Lung (tissue), 12 donors: Measurements from ENCODE around the gene COPS9. TPM values are rescaled to one million over a fixed set of nuclear protein-coding genes. Genes with fewer than 3 reads are reported as not detected.

Experiments used
- ATAC-seq: fragments of 200-7000 bp; cut with Tn5 transposase; one replicate; pipeline ENCODE4 v1.9.1; 2020; ENCODE audit warnings: moderate number of reproducible peaks; ENCODE audit not compliant: insufficient read depth, low FRiP score
- DNase-seq, 3 donors: peaks; one replicate each; pipeline ENCODE4 v3.0.0-alpha.2; 2013 to 2017
- H3K27ac ChIP-seq, 2 donors: one replicate each; pipeline ENCODE4 v1.5.1; 2013; ENCODE audit warnings: mild to moderate bottlenecking in 2 of 2, moderate library complexity in 2 of 2, control low read depth in 1 of 2, inconsistent platforms in 1 of 2, low read depth in 1 of 2, low read length in 1 of 2
- H3K27me3 ChIP-seq, 3 donors: one replicate each; pipeline ENCODE4 v1.5.1; 2013; ENCODE audit warnings: low read length in 2 of 3; ENCODE audit not compliant: control insufficient read depth in 3 of 3, insufficient read depth in 3 of 3
- H3K36me3 ChIP-seq, 4 donors: one replicate each; pipeline ENCODE4 v1.5.1; 2013; ENCODE audit warnings: low read length in 4 of 4, mild to moderate bottlenecking in 1 of 4, moderate library complexity in 1 of 4; ENCODE audit not compliant: control insufficient read depth in 4 of 4, insufficient read depth in 4 of 4
- H3K4me1 ChIP-seq, 5 donors: one replicate each; pipeline ENCODE4 v1.5.1; 2013; ENCODE audit warnings: low read length in 5 of 5, mild to moderate bottlenecking in 2 of 5, moderate library complexity in 1 of 5; ENCODE audit not compliant: control insufficient read depth in 5 of 5, insufficient read depth in 5 of 5
- H3K4me3 ChIP-seq: one replicate; pipeline ENCODE4 v1.5.1; 2013; ENCODE audit warnings: mild to moderate bottlenecking, control low read depth, moderate library complexity
- H3K9ac ChIP-seq, 2 donors: one replicate each; pipeline ENCODE4 v1.5.1; 2013; ENCODE audit warnings: low read length in 2 of 2, control low read depth in 1 of 2; ENCODE audit not compliant: insufficient read depth in 1 of 2
- H3K9me3 ChIP-seq, 4 donors: one replicate each; pipeline ENCODE4 v1.5.1; 2013; ENCODE audit warnings: low read length in 3 of 4, mild to moderate bottlenecking in 1 of 4, moderate library complexity in 1 of 4; ENCODE audit not compliant: control insufficient read depth in 4 of 4, insufficient read depth in 3 of 4
- CTCF ChIP-seq: IDR thresholded peaks from 2 replicates; pipeline ENCODE4 v1.5.1; 2012; ENCODE audit warnings: mild to moderate bottlenecking; ENCODE audit errors: control extremely low read depth, extremely low read depth
- WGBS, 2 donors: extraction: QIAGEN DNeasy Blood & Tissue Kit; methylation state at CpG; one replicate each; pipeline ENCODE4 v1.1.7; 2013; 5-methylcytosine and 5-hydroxymethylcytosine counted together
- polyA plus RNA-seq, 2 donors: library from polyadenylated mRNA; stranded (reverse); fragments of 200-250 nt; gene quantifications; one replicate each; pipeline ENCODE4 v1.2.1, GENCODE V29; 2013
- total RNA-seq, 2 donors: library from RNA; depleted of rRNA in 1 of 2; stranded (reverse); fragments of >200 nt in 1 of 2; gene quantifications; one replicate each; pipeline ENCODE4 v1.2.1, GENCODE V29; 2014 to 2021
- donor health status: control.
- donor health status: control.
- donor health status: Bipolar disorder and iron deficiency.
- donor health status: healthy.
- donor health status: DM: yes; HTN: yes; CAD: no.

COPS9 gene
- total and polyA plus RNA-seq, 4 donors = 52.5 to 386 (median 148) TPM

GRCh38 chr2:240166191-240166590, 30.1 kb upstream of the COPS9 start:
- no peak for TF ChIP-seq CTCF

GRCh38 chr2:240165661-240166060, 29.6 kb upstream of the COPS9 start:
- ATAC-seq (no peak), DNase-seq (no peak)
- Histone ChIP-seq H3K9ac (no peak overlapping the region), H3K27me3 (peaks cover 0 to 2% (median 0%) of the 10 kb centered on the region in 3 donors), H3K9me3 (no peaks in the 10 kb centered on the region), H3K36me3 (no peaks in the 10 kb centered on the region), H3K4me1 (peaks cover 0 to 2% (median 0%) of the 10 kb centered on the region in 5 donors), H3K4me3 (no peak overlapping the region), H3K27ac (no peak overlapping the region)
- 49% methylated on average over 4 of the region's 4 CpGs for WGBS, 2 donors
- no peak for TF ChIP-seq CTCF

More at GRCh38 chr2:240166191-240166590, 30.1 kb upstream of the COPS9 start:
- Histone ChIP-seq H3K27ac (no peak overlapping the region), H3K36me3 (no peaks in the 10 kb centered on the region), H3K9ac (no peak overlapping the region), H3K9me3 (no peaks in the 10 kb centered on the region), H3K27me3 (peaks cover 0 to 2% (median 0%) of the 10 kb centered on the region in 3 donors), H3K4me3 (no peak overlapping the region), H3K4me1 (peaks cover 0 to 3% (median 0%) of the 10 kb centered on the region in 5 donors)
- ATAC-seq = no peak
- WGBS, 2 donors = 75 to 81% methylated on average over 5 of the region's 5 CpGs
- DNase-seq = no peak

- 86 to 96% methylated on average over 9 to 10 of the region's 10 CpGs for WGBS, 2 donors
- DNase-seq (no peak), ATAC-seq (no peak)
- no peak overlapping the region for H3K9ac ChIP-seq
- TF ChIP-seq CTCF = no peak
- peaks cover 0 to 2% (median 0%) of the 10 kb centered on the region in 3 donors for H3K27me3 ChIP-seq
- no peaks in the 10 kb centered on the region for H3K36me3 ChIP-seq
- no peaks in the 10 kb centered on the region for H3K4me1 ChIP-seq
- no peaks in the 10 kb centered on the region for H3K9me3 ChIP-seq
- H3K27ac ChIP-seq = no peak overlapping the region
- H3K4me3 ChIP-seq = no peak overlapping the region
Observed at GRCh38 chr2:240165034-240165433, 28.9 kb upstream of the COPS9 start.

GRCh38 chr2:240164586-240164985, 28.5 kb upstream of the COPS9 start:
- no peak overlapping the region for H3K27ac ChIP-seq
- no peak for TF ChIP-seq CTCF
- H3K9me3 ChIP-seq = no peaks in the 10 kb centered on the region
- DNase-seq (no peak), ATAC-seq (no peak)
- no peaks in the 10 kb centered on the region for H3K4me1 ChIP-seq
- no peak overlapping the region for H3K9ac ChIP-seq
- peaks cover 0 to 2% (median 0%) of the 10 kb centered on the region in 3 donors for H3K27me3 ChIP-seq
- no peaks in the 10 kb centered on the region for H3K36me3 ChIP-seq
- H3K4me3 ChIP-seq = no peak overlapping the region
- WGBS, 2 donors = 64 to 73% methylated on average over 5 of the region's 5 CpGs
